Measurements from ENCODE around the gene PPP2R5E.

DNA sequence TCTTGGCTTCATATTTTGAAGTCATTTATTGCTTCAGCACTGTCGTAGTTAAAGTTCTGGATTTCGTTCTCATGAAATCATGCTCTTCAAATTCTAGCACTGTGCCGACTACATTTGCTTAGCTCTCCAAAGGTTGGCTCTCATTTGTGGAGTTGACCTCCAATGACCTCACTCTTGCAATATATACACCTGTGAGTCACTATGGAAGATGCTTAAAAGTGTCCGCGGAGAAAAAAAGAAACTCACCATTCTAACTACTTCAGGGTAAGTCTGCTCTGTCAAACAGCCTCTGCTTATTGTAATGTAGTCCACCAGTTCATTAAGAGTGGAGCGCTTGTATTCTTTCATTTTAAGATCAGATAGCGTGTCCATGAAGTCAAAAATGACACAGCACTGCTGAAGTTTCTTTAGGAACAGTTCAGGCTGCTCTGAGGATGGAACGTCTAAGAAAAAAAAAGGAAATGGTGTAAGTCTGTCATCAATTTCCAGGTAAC lies 89.7 kb downstream of the PPP2R5E start:
- TF ChIP-seq, protein P1, sequence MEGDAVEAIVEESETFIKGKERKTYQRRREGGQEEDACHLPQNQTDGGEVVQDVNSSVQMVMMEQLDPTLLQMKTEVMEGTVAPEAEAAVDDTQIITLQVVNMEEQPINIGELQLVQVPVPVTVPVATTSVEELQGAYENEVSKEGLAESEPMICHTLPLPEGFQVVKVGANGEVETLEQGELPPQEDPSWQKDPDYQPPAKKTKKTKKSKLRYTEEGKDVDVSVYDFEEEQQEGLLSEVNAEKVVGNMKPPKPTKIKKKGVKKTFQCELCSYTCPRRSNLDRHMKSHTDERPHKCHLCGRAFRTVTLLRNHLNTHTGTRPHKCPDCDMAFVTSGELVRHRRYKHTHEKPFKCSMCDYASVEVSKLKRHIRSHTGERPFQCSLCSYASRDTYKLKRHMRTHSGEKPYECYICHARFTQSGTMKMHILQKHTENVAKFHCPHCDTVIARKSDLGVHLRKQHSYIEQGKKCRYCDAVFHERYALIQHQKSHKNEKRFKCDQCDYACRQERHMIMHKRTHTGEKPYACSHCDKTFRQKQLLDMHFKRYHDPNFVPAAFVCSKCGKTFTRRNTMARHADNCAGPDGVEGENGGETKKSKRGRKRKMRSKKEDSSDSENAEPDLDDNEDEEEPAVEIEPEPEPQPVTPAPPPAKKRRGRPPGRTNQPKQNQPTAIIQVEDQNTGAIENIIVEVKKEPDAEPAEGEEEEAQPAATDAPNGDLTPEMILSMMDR (IDR thresholded peaks at IDR 0.05), result no peak
- TF ChIP-seq POLR2A (IDR thresholded peaks at IDR 0.05), result no peak
- no peak for TF ChIP-seq EP300 (IDR thresholded peaks at IDR 0.05)
